ENCODE results near the gene LYSET.
"Not testable (repeated sequence)": the region's sequence is repeated elsewhere in the genome, so short reads cannot be mapped to it uniquely, and the experiment has no call there.

LYSET gene

GRCh38 chr14:93184391-93185348 lies at the start of gene LYSET, which contains the start of gene MOAP1:
Gene LYSET, plus strand, starts transcription at chr14:93185317. Its CDS starts 89 bp downstream, at chr14:93185406.
Gene MOAP1, minus strand, starts transcription at chr14:93184897. Its CDS starts 655 bp downstream, at chr14:93184242.
- DNase-seq (ENCODE audit: low read depth), result peak; percentile 86

- DNase-seq (ENCODE audit: low read depth), result no peak
These were observed 49.7 kb upstream of the LYSET start for GRCh38 chr14:93135399-93135798.

- no peak for DNase-seq (ENCODE audit: low read depth)
These were observed 49.1 kb upstream of the LYSET start for GRCh38 chr14:93136009-93136408.

- DNase-seq (ENCODE audit: low read depth), result not testable (repeated sequence)
These were observed 48.6 kb upstream of the LYSET start for GRCh38 chr14:93136508-93136907.

- no peak for DNase-seq (ENCODE audit: low read depth)
These were observed 47.3 kb upstream of the LYSET start for GRCh38 chr14:93137864-93138263.

GRCh38 chr14:93142854-93143652 lies 42.1 kb upstream of the LYSET start:
- no peak for DNase-seq (ENCODE audit: low read depth)

GRCh38 chr14:93146119-93146518 lies 39.0 kb upstream of the LYSET start:
- DNase-seq (ENCODE audit: low read depth), result no peak

- no peak for DNase-seq (ENCODE audit: low read depth)
These were observed 36.1 kb upstream of the LYSET start for GRCh38 chr14:93148979-93149378.

- no peak for DNase-seq (ENCODE audit: low read depth)
These were observed 34.6 kb upstream of the LYSET start for GRCh38 chr14:93150227-93151208.

- DNase-seq (ENCODE audit: low read depth), result no peak
These were observed 32.0 kb upstream of the LYSET start for GRCh38 chr14:93153121-93153520.

- DNase-seq (ENCODE audit: low read depth), result no peak
These were observed 29.4 kb upstream of the LYSET start for GRCh38 chr14:93155667-93156066.

- DNase-seq (ENCODE audit: low read depth), result no peak
These were observed 28.3 kb upstream of the LYSET start for GRCh38 chr14:93156693-93157369.

GRCh38 chr14:93158349-93158748 lies 26.8 kb upstream of the LYSET start:
- DNase-seq (ENCODE audit: low read depth), result not testable (repeated sequence)

GRCh38 chr14:93159625-93160352 lies 25.3 kb upstream of the LYSET start:
- DNase-seq (ENCODE audit: low read depth), result not testable (repeated sequence)

GRCh38 chr14:93160353-93160801 lies 24.7 kb upstream of the LYSET start:
- no peak for DNase-seq (ENCODE audit: low read depth)

- DNase-seq (ENCODE audit: low read depth), result no peak
These were observed 23.6 kb upstream of the LYSET start for GRCh38 chr14:93161411-93161940.

GRCh38 chr14:93163564-93163963 lies 21.6 kb upstream of the LYSET start:
- no peak for DNase-seq (ENCODE audit: low read depth)

GRCh38 chr14:93165271-93166265 lies 19.5 kb upstream of the LYSET start:
- DNase-seq (ENCODE audit: low read depth), result not testable (repeated sequence)

- DNase-seq (ENCODE audit: low read depth), result not testable (repeated sequence)
These were observed 16.5 kb upstream of the LYSET start for GRCh38 chr14:93168610-93169009.

Measured in activated gamma-delta T cell treated with anti-CD3 and anti-CD28 coated beads, Interleukin-2, amount 50 U/mL, for 16 hours (primary cell).